CD8-positive, alpha-beta memory T cell (primary cell): Measurements from ENCODE around the gene GCNA. TPM values are rescaled to one million over a fixed set of nuclear protein-coding genes. Genes with fewer than 3 reads are reported as not detected.

Experiments
- CTCF ChIA-PET: fragments of 350-600 bp; sonication (Branson Sonifier 250); formaldehyde crosslinking; loops from one replicate; lab custom pipeline; 2021; ENCODE audit warnings: antibody characterized with exemption; lab: Charles Lee
- POLR2A ChIA-PET: fragments of 350-600 bp; sonication (Branson Sonifier 250); formaldehyde crosslinking; loops from one replicate; lab custom pipeline; 2021; ENCODE audit warnings: antibody characterized with exemption; lab: Charles Lee
- DNase-seq, 5 donors: peaks; one replicate each; pipeline versions ENCODE4 v3.0.0 to v3.0.0-alpha.2; 2020 to 2022; ENCODE audit warnings: mixed read lengths in 1 of 5
- H3K27ac ChIP-seq: one replicate; pipeline ENCODE4 v1.7.0; 2013; ENCODE audit warnings: low read depth, mild to moderate bottlenecking, low read length, moderate library complexity
- H3K27me3 ChIP-seq: 2 replicates; pipeline ENCODE4 v1.7.0; 2013; ENCODE audit warnings: low read length, mild to moderate bottlenecking; ENCODE audit not compliant: insufficient read depth, poor library complexity, severe bottlenecking
- H3K36me3 ChIP-seq: 2 replicates; pipeline ENCODE4 v1.7.0; 2013; ENCODE audit warnings: mild to moderate bottlenecking, low read length, moderate library complexity; ENCODE audit not compliant: insufficient read depth
- H3K4me1 ChIP-seq: 2 replicates; pipeline ENCODE4 v1.7.0; 2013; ENCODE audit warnings: mild to moderate bottlenecking, low read length, moderate library complexity; ENCODE audit not compliant: insufficient read depth
- H3K4me3 ChIP-seq: 2 replicates; pipeline ENCODE4 v1.7.0; 2013; ENCODE audit warnings: mild to moderate bottlenecking, low read length
- H3K9me3 ChIP-seq: 2 replicates; pipeline ENCODE4 v1.7.0; 2013; ENCODE audit warnings: mild to moderate bottlenecking, low read length
- H3K27ac Mint-ChIP-seq, 8 donors: one replicate each; pipeline ENCODE4 v1.8.0; 2020 to 2021; ENCODE audit warnings: mixed read lengths in 8 of 8, mild to moderate bottlenecking in 6 of 8, inconsistent platforms in 3 of 8, moderate library complexity in 3 of 8
- H3K27me3 Mint-ChIP-seq, 2 donors: one replicate each; pipeline ENCODE4 v1.8.0; 2020 to 2021; ENCODE audit warnings: mixed read lengths in 2 of 2, mild to moderate bottlenecking in 1 of 2, moderate library complexity in 1 of 2
- H3K36me3 Mint-ChIP-seq, 3 donors: one replicate each; pipeline ENCODE4 v1.8.0; 2020 to 2021; ENCODE audit warnings: mixed read lengths in 3 of 3, inconsistent platforms in 1 of 3, mild to moderate bottlenecking in 1 of 3
- H3K4me1 Mint-ChIP-seq, 3 donors: one replicate each; pipeline ENCODE4 v1.8.0; 2020 to 2021; ENCODE audit warnings: mixed read lengths in 3 of 3, inconsistent platforms in 1 of 3, mild to moderate bottlenecking in 1 of 3
- H3K4me3 Mint-ChIP-seq, 7 donors: one replicate each; pipeline ENCODE4 v1.8.0; 2020 to 2021; ENCODE audit warnings: mixed read lengths in 7 of 7, mild to moderate bottlenecking in 6 of 7, moderate library complexity in 4 of 7, inconsistent platforms in 2 of 7
- H3K9me3 Mint-ChIP-seq, 5 donors: one replicate each; pipeline ENCODE4 v1.8.0; 2020 to 2022; ENCODE audit warnings: mixed read lengths in 5 of 5, mild to moderate bottlenecking in 3 of 5, moderate library complexity in 2 of 5, inconsistent platforms in 1 of 5
- polyA plus RNA-seq: library from polyadenylated mRNA; unstranded; fragments of 300-500 nt; fragmentation: Illumina TruSeq; gene quantifications from one replicate; pipeline ENCODE4 v1.2.3, GENCODE V29; 2021
- total RNA-seq, 2 experiments: library from RNA; stranded (reverse); gene quantifications; one replicate each; pipeline ENCODE4 v1.2.3, GENCODE V29; 2021

The GCNA gene
- total and polyA plus RNA-seq, 3 experiments from 2014 or later: 0.67 to 4.2 (median 3.9) TPM

GRCh38 chrX:71543316-71543715 is 34.9 kb upstream of the GCNA start:
- DNase-seq: no peak
- peaks cover 0 to 5% of the 10 kb centered on the region in 2 donors for H3K27me3 Mint-ChIP-seq
- no peaks in the 10 kb centered on the region for H3K9me3 Mint-ChIP-seq
- ChIA-PET POLR2A (interaction anchor here (1.0 to 1.3 kb wide), 2 partner anchors 9 to 11 kb away, joined by 3 to 4 read pairs; partner anchors contain the start of gene OGT), CTCF (interaction anchor here (1.4 kb wide), 1 partner anchor 9 kb away, joined by 3 read pairs; no protein-coding TSS in a partner anchor)
- Histone ChIP-seq H3K27me3 (no peaks in the 10 kb centered on the region), H3K27ac (no peak overlapping the region), H3K4me3 (peak overlapping the region; percentile 28), H3K9me3 (no peaks in the 10 kb centered on the region), H3K36me3 (peaks cover 36% of the 10 kb centered on the region), H3K4me1 (peaks cover 35% of the 10 kb centered on the region)
- peak overlapping the region in 6 of 7 donors; percentile 54 to 98 (median 86) for H3K4me3 Mint-ChIP-seq
- H3K36me3 Mint-ChIP-seq: peaks cover 0 to 84% (median 7%) of the 10 kb centered on the region in 3 donors
- H3K4me1 Mint-ChIP-seq: peaks cover 66 to 86% (median 78%) of the 10 kb centered on the region in 3 donors
- H3K27ac Mint-ChIP-seq: peak overlapping the region in 6 of 8 donors; percentile 2 to 94 (median 70)

- DNase-seq: peak in 1 of 5 donors; percentile 26
- Histone ChIP-seq H3K27me3 (no peaks in the 10 kb centered on the region), H3K9me3 (no peaks in the 10 kb centered on the region), H3K4me1 (peaks cover 22% of the 10 kb centered on the region), H3K27ac (no peak overlapping the region), H3K36me3 (peaks cover 40% of the 10 kb centered on the region), H3K4me3 (no peak overlapping the region)
- Mint-ChIP-seq H3K4me3 (peak overlapping the region in 1 of 7 donors; percentile 33), H3K9me3 (no peaks in the 10 kb centered on the region), H3K27me3 (peaks cover 0 to 5% of the 10 kb centered on the region in 2 donors), H3K4me1 (peaks cover 49 to 78% (median 62%) of the 10 kb centered on the region in 3 donors), H3K36me3 (peaks cover 0 to 74% (median 7%) of the 10 kb centered on the region in 3 donors), H3K27ac (peak overlapping the region in 2 of 8 donors; percentile 25 to 62)
- ChIA-PET CTCF (interaction anchor here (1.0 to 1.8 kb wide), 5 partner anchors 11 to 76 kb away, joined by 3 to 5 read pairs (median 4); no protein-coding TSS in a partner anchor), POLR2A (interaction anchor here (1.8 kb wide), 1 partner anchor 11 kb away, joined by 6 read pairs; no protein-coding TSS in a partner anchor)
These were observed 32.9 kb upstream of the GCNA start for GRCh38 chrX:71545364-71545763.

- no peaks in the 10 kb centered on the region for H3K9me3 Mint-ChIP-seq
- peaks cover 0 to 72% (median 4%) of the 10 kb centered on the region in 3 donors for H3K36me3 Mint-ChIP-seq
- H3K27ac Mint-ChIP-seq: peak overlapping the region in 1 of 8 donors; percentile 57
- H3K4me3 ChIP-seq: no peak overlapping the region
- peaks cover 43 to 71% (median 49%) of the 10 kb centered on the region in 3 donors for H3K4me1 Mint-ChIP-seq
- no peak for DNase-seq
- no peak overlapping the region for H3K27ac ChIP-seq
- H3K27me3 Mint-ChIP-seq: peaks cover 0 to 5% of the 10 kb centered on the region in 2 donors
- CTCF ChIA-PET: interaction anchor here (1.8 kb wide), 1 partner anchor 12 kb away, joined by 5 read pairs; no protein-coding TSS in a partner anchor
- peaks cover 40% of the 10 kb centered on the region for H3K36me3 ChIP-seq
- H3K4me3 Mint-ChIP-seq: peak overlapping the region in 1 of 7 donors; percentile 12
- POLR2A ChIA-PET: interaction anchor here (0.8 kb wide), 1 partner anchor 156 kb away, joined by 3 read pairs; no protein-coding TSS in a partner anchor
- no peaks in the 10 kb centered on the region for H3K27me3 ChIP-seq
- H3K9me3 ChIP-seq: no peaks in the 10 kb centered on the region
- peaks cover 15% of the 10 kb centered on the region for H3K4me1 ChIP-seq
These were observed 31.4 kb upstream of the GCNA start for GRCh38 chrX:71546879-71547278.

GRCh38 chrX:71547339-71547738 is 30.9 kb upstream of the GCNA start:
- H3K36me3 ChIP-seq: peaks cover 40% of the 10 kb centered on the region

GRCh38 chrX:71549986-71550385 is 28.3 kb upstream of the GCNA start:
- H3K27me3 ChIP-seq: no peaks in the 10 kb centered on the region
- peaks cover 41% of the 10 kb centered on the region for H3K36me3 ChIP-seq
- DNase-seq: no peak
- no peaks in the 10 kb centered on the region for H3K9me3 Mint-ChIP-seq
- peaks cover 0 to 64% (median 7%) of the 10 kb centered on the region in 3 donors for H3K36me3 Mint-ChIP-seq
- no peaks in the 10 kb centered on the region for H3K9me3 ChIP-seq
- H3K27ac ChIP-seq: no peak overlapping the region
- ChIA-PET POLR2A (interaction anchor here (1.0 to 1.6 kb wide), 2 partner anchors 12 to 17 kb away, joined by 3 to 4 read pairs; partner anchors contain the start of gene OGT), CTCF (interaction anchor here (1.3 kb wide), 1 partner anchor 102 kb away, joined by 3 read pairs; no protein-coding TSS in a partner anchor)
- H3K27me3 Mint-ChIP-seq: peaks cover 0 to 3% of the 10 kb centered on the region in 2 donors
- peaks cover 19 to 52% (median 22%) of the 10 kb centered on the region in 3 donors for H3K4me1 Mint-ChIP-seq
- no peaks in the 10 kb centered on the region for H3K4me1 ChIP-seq
- no peak overlapping the region for H3K4me3 Mint-ChIP-seq
- H3K27ac Mint-ChIP-seq: no peak overlapping the region
- H3K4me3 ChIP-seq: no peak overlapping the region

More at GRCh38 chrX:71547339-71547738, 30.9 kb upstream of the GCNA start:
- no peak overlapping the region for H3K4me3 ChIP-seq
- H3K4me1 ChIP-seq: peaks cover 11% of the 10 kb centered on the region
- H3K27me3 Mint-ChIP-seq: peaks cover 0 to 5% of the 10 kb centered on the region in 2 donors
- DNase-seq: no peak
- H3K4me3 Mint-ChIP-seq: no peak overlapping the region
- H3K27me3 ChIP-seq: no peaks in the 10 kb centered on the region
- peaks cover 0 to 70% (median 4%) of the 10 kb centered on the region in 3 donors for H3K36me3 Mint-ChIP-seq
- H3K4me1 Mint-ChIP-seq: peaks cover 38 to 66% (median 44%) of the 10 kb centered on the region in 3 donors
- no peak overlapping the region for H3K27ac ChIP-seq
- no peaks in the 10 kb centered on the region for H3K9me3 Mint-ChIP-seq
- H3K9me3 ChIP-seq: no peaks in the 10 kb centered on the region
- ChIA-PET CTCF (no interaction called here), POLR2A (no interaction called here)
- no peak overlapping the region for H3K27ac Mint-ChIP-seq

- POLR2A ChIA-PET: interaction anchor here (0.8 kb wide), 1 partner anchor 9 kb away, joined by 4 read pairs; no protein-coding TSS in a partner anchor
- Histone ChIP-seq H3K27ac (no peak overlapping the region), H3K9me3 (no peaks in the 10 kb centered on the region), H3K36me3 (peaks cover 41% of the 10 kb centered on the region), H3K27me3 (no peaks in the 10 kb centered on the region), H3K4me1 (no peaks in the 10 kb centered on the region), H3K4me3 (no peak overlapping the region)
- Mint-ChIP-seq H3K4me1 (peaks cover 18 to 52% (median 20%) of the 10 kb centered on the region in 3 donors), H3K36me3 (peaks cover 0 to 68% (median 10%) of the 10 kb centered on the region in 3 donors), H3K4me3 (no peak overlapping the region), H3K27ac (no peak overlapping the region), H3K27me3 (peaks cover 0 to 2% of the 10 kb centered on the region in 2 donors), H3K9me3 (no peaks in the 10 kb centered on the region)
- no peak for DNase-seq
- CTCF ChIA-PET: interaction anchor here (1.3 kb wide), 1 partner anchor 102 kb away, joined by 3 read pairs; no protein-coding TSS in a partner anchor
These were observed 27.7 kb upstream of the GCNA start for GRCh38 chrX:71550578-71550977.

GRCh38 chrX:71556036-71556435 is 22.2 kb upstream of the GCNA start:
- no peaks in the 10 kb centered on the region for H3K27me3 ChIP-seq
- no peak overlapping the region for H3K27ac ChIP-seq
- peaks cover 6 to 25% (median 13%) of the 10 kb centered on the region in 3 donors for H3K4me1 Mint-ChIP-seq
- peak overlapping the region in 4 of 8 donors; percentile 15 to 62 (median 22) for H3K27ac Mint-ChIP-seq
- peaks cover 0 to 2% (median 0%) of the 10 kb centered on the region in 5 donors for H3K9me3 Mint-ChIP-seq
- H3K4me1 ChIP-seq: no peaks in the 10 kb centered on the region
- peaks cover 6 to 74% (median 12%) of the 10 kb centered on the region in 3 donors for H3K36me3 Mint-ChIP-seq
- H3K27me3 Mint-ChIP-seq: peaks cover 0 to 9% of the 10 kb centered on the region in 2 donors
- no peak for DNase-seq
- CTCF ChIA-PET: no interaction called here
- POLR2A ChIA-PET: no interaction called here
- peaks cover 31% of the 10 kb centered on the region for H3K36me3 ChIP-seq
- H3K9me3 ChIP-seq: no peaks in the 10 kb centered on the region
- no peak overlapping the region for H3K4me3 ChIP-seq
- H3K4me3 Mint-ChIP-seq: no peak overlapping the region
